Loucy (cell line): ENCODE data around the gene ENTPD7.

Source experiments
- H2AFZ ChIP-seq: fragments of 200-600 bp; sonication (generic); 2 replicates; pipeline ENCODE4 v1.6.0; 2016; ENCODE audit warnings: antibody characterized with exemption, mild to moderate bottlenecking, low read length, moderate library complexity
- H3F3A ChIP-seq: fragments of 200-600 bp; 2 replicates; pipeline ENCODE4 v1.6.0; 2016; ENCODE audit warnings: antibody characterized with exemption, low read depth, mild to moderate bottlenecking
- H3K27me3 ChIP-seq: fragments of 200-600 bp; sonication (generic); 2 replicates; pipeline ENCODE4 v1.6.1; 2014; ENCODE audit warnings: low read length, mild to moderate bottlenecking; ENCODE audit not compliant: insufficient read depth, poor library complexity, severe bottlenecking
- H3K36me3 ChIP-seq: fragments of 200-600 bp; sonication (generic); 2 replicates; pipeline ENCODE4 v1.6.1; 2016; ENCODE audit warnings: low read length; ENCODE audit not compliant: insufficient read depth
- H3K4me1 ChIP-seq: fragments of 200-600 bp; sonication (generic); 2 replicates; pipeline ENCODE4 v1.5.1; 2014; ENCODE audit warnings: low read length, mild to moderate bottlenecking; ENCODE audit not compliant: insufficient read depth, poor library complexity, severe bottlenecking
- H3K4me2 ChIP-seq: fragments of 200-600 bp; sonication (generic); 2 replicates; pipeline ENCODE4 v1.6.0; 2014; ENCODE audit warnings: antibody characterized with exemption, low read length, low read depth, mild to moderate bottlenecking; ENCODE audit not compliant: poor library complexity, severe bottlenecking
- H3K4me3 ChIP-seq: fragments of 200-600 bp; sonication (generic); 2 replicates; pipeline ENCODE4 v1.5.1; 2014; ENCODE audit warnings: low read length, mild to moderate bottlenecking, mixed read lengths; ENCODE audit not compliant: poor library complexity, severe bottlenecking
- H3K79me2 ChIP-seq: fragments of 200-600 bp; sonication (generic); 2 replicates; pipeline ENCODE4 v1.6.1; 2014; ENCODE audit warnings: low read length; ENCODE audit not compliant: insufficient read depth
- H3K9ac ChIP-seq: fragments of 200-600 bp; sonication (generic); 2 replicates; pipeline ENCODE4 v1.6.0; 2014; ENCODE audit warnings: mild to moderate bottlenecking, low read depth, low read length, moderate library complexity; ENCODE audit not compliant: poor library complexity, severe bottlenecking
- H3K9me2 ChIP-seq: fragments of 200-600 bp; sonication (generic); replicated peaks from 2 replicates; pipeline ENCODE4 v1.6.1; 2016; ENCODE audit warnings: low read depth, low read length, mixed read lengths
- H3K9me3 ChIP-seq: fragments of 200-600 bp; sonication (generic); 2 replicates; pipeline ENCODE4 v1.6.1; 2014; ENCODE audit warnings: mild to moderate bottlenecking, antibody characterized with exemption, low read length, low read depth; ENCODE audit not compliant: insufficient read depth
- H4K20me1 ChIP-seq: fragments of 200-600 bp; sonication (generic); 2 replicates; pipeline ENCODE4 v1.6.0; 2014; ENCODE audit warnings: antibody characterized with exemption, low read length, mild to moderate bottlenecking; ENCODE audit not compliant: insufficient read depth, poor library complexity, severe bottlenecking
- CTCF ChIP-seq: fragments of 200-600 bp; sonication (generic); conservative IDR thresholded peaks from 2 replicates; pipeline ENCODE4 v1.5.1; 2014; ENCODE audit warnings: mild to moderate bottlenecking, antibody characterized with exemption, low read length
- EZH2phosphoT487 ChIP-seq: fragments of 200-600 bp; IDR thresholded peaks from 2 replicates; pipeline ENCODE4 v1.6.1; 2018; ENCODE audit warnings: antibody characterized with exemption, mild to moderate bottlenecking, moderate library complexity, borderline replicate concordance

The ENTPD7 gene

GRCh38 chr10:99740260-99740659 is 81.0 kb downstream of the ENTPD7 start:
- H3K27me3 ChIP-seq = no peaks in the 10 kb centered on the region
- no peaks in the 10 kb centered on the region for H4K20me1 ChIP-seq
- H3K4me2 ChIP-seq = no peak overlapping the region
- no peaks in the 10 kb centered on the region for H3F3A ChIP-seq
- peaks cover 18% of the 10 kb centered on the region; the same call in 1 of the 2 replicates for H3K9me3 ChIP-seq
- H3K9ac ChIP-seq = no peak overlapping the region
- H2AFZ ChIP-seq = no peak overlapping the region
- peaks cover 4% of the 10 kb centered on the region; the same call in 1 of the 2 replicates for H3K79me2 ChIP-seq
- no peaks in the 10 kb centered on the region for H3K9me2 ChIP-seq
- H3K4me3 ChIP-seq = no peak overlapping the region
- no peak for TF ChIP-seq EZH2phosphoT487
- no peak for TF ChIP-seq CTCF
- peaks cover 5% of the 10 kb centered on the region for H3K4me1 ChIP-seq
- peaks cover 56% of the 10 kb centered on the region for H3K36me3 ChIP-seq

GRCh38 chr10:99740933-99741559 is 81.7 kb downstream of the ENTPD7 start:
- no peak overlapping the region for H3K9ac ChIP-seq
- H3K27me3 ChIP-seq = no peaks in the 10 kb centered on the region
- 0 out of 2 replicates have a peak, but pooled peaks cover 4% of the 10 kb centered on the region for H3K79me2 ChIP-seq
- H2AFZ ChIP-seq = no peak overlapping the region
- H3K9me2 ChIP-seq = no peaks in the 10 kb centered on the region
- peaks cover 64% of the 10 kb centered on the region for H3K36me3 ChIP-seq
- no peak overlapping the region for H3K4me2 ChIP-seq
- no peak for TF ChIP-seq EZH2phosphoT487
- TF ChIP-seq CTCF = no peak
- H3K9me3 ChIP-seq = peaks cover 18% of the 10 kb centered on the region; the same call in 1 of the 2 replicates
- H4K20me1 ChIP-seq = no peaks in the 10 kb centered on the region
- peaks cover 5% of the 10 kb centered on the region for H3K4me1 ChIP-seq
- H3K4me3 ChIP-seq = no peak overlapping the region
- no peaks in the 10 kb centered on the region for H3F3A ChIP-seq

GRCh38 chr10:99742254-99742653 is 82.9 kb downstream of the ENTPD7 start:
- Histone ChIP-seq H3K36me3 (peaks cover 68% of the 10 kb centered on the region), H4K20me1 (no peaks in the 10 kb centered on the region), H3K79me2 (0 out of 2 replicates have a peak, but pooled peaks cover 4% of the 10 kb centered on the region), H3K4me3 (no peak overlapping the region), H2AFZ (no peak overlapping the region), H3K27me3 (no peaks in the 10 kb centered on the region), H3K9ac (no peak overlapping the region), H3K4me2 (no peak overlapping the region), H3F3A (no peaks in the 10 kb centered on the region), H3K9me2 (no peaks in the 10 kb centered on the region), H3K9me3 (peaks cover 18% of the 10 kb centered on the region; the same call in 1 of the 2 replicates), H3K4me1 (peaks cover 9% of the 10 kb centered on the region)
- TF ChIP-seq CTCF (no peak), EZH2phosphoT487 (no peak)
